Measurements from ENCODE around the gene BCOR. TPM values are rescaled to one million over a fixed set of nuclear protein-coding genes. Genes with fewer than 3 reads are reported as not detected.

BCOR gene
- total RNA-seq (2022; extraction: Qiagen RNA extraction; ENCODE audit: low read depth) = 22.4 to 32.6 TPM (median 23.4 TPM) in 5 replicates

DNA sequence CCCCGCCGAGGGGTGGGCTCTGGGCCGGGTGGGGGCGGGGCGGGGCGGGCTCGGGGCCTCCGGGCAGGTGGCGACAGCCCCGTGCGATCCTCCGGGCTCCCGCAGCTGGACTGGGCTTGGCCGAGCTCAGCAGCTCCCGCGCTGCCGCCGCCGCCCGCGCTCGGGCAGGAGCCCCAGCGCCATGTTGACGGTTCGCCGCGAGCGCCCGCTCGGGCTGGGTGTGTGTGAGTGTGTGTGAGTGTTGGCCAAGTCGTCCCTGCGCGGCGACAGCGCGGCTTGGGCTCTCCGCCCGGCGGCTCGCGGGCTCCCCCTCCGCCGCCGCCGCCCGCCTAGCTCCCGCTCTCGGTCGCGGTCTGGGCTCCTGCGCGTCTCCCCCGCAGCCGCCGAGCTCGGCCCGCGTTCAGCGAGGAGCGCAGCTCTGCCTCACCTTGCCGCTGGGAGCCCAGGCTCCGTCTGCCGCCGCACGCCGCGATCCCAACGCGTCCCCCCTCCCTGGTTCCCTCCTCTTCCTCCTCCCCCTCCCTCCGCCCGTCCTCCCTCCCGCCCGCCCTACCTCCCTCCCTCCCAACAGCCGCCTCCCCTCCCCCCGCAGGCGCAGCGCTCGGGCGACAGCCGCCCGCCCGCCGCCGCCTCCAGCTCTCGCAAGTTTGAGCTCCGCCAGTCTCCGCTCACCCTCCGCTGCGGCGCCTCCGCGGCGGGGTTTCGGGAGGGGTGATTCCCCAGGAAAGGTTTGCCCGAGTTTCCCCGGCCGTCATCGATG lies at the start of gene BCOR:
TSS of gene BCOR (minus strand) at position 455 of the 760 bp plus-strand sequence. CDS start 20,029 bp downstream, outside the sequence.

Data from A549 treated with DMSO at 1 μM for 4 hours (cell line).